Tibial nerve (tissue), 4 donors: ENCODE data around the gene SLC25A4. TPM values are rescaled to one million over a fixed set of nuclear protein-coding genes. Genes with fewer than 3 reads are reported as not detected.

Source experiments
- DNase-seq, 2 donors: peaks; one replicate each; pipeline ENCODE4 v3.0.0-alpha.2; 2019; ENCODE audit warnings: low spot score in 2 of 2
- H3K27ac ChIP-seq, 4 donors: fragments of 200-600 bp; sonication (generic) in 3 of 4; one replicate each; pipeline ENCODE4 v1.5.1; 2017 to 2019; ENCODE audit warnings: mild to moderate bottlenecking in 1 of 4
- H3K27me3 ChIP-seq, 2 donors: fragments of 200-600 bp; sonication (generic) in 1 of 2; one replicate each; pipeline versions ENCODE4 v1.5.1 to v1.6.0; 2017 to 2019
- H3K36me3 ChIP-seq, 3 donors: fragments of 200-600 bp; sonication (generic); one replicate each; pipeline ENCODE4 v1.5.1; 2018 to 2019
- H3K4me1 ChIP-seq, 4 donors: fragments of 200-600 bp; sonication (generic) in 3 of 4; one replicate each; pipeline ENCODE4 v1.5.1; 2017 to 2019
- H3K4me3 ChIP-seq, 4 donors: fragments of 200-600 bp; sonication (generic) in 3 of 4; one replicate each; pipeline ENCODE4 v1.5.1; 2017 to 2019; ENCODE audit warnings: mild to moderate bottlenecking in 1 of 4, moderate library complexity in 1 of 4
- H3K9me3 ChIP-seq, 4 donors: fragments of 200-600 bp; sonication (generic) in 3 of 4; one replicate each; pipeline ENCODE4 v1.5.1; 2017 to 2019
- EP300 ChIP-seq, 2 donors: sonication (generic); formaldehyde crosslinking; IDR thresholded peaks; one replicate each; pipeline ENCODE4 v1.6.1; 2017; ENCODE audit warnings: antibody characterized with exemption in 2 of 2, mild to moderate bottlenecking in 1 of 2
- POLR2A ChIP-seq, 2 donors: fragments of 450-650 bp; IDR thresholded peaks; one replicate each; pipeline ENCODE4 v1.6.1; 2017; ENCODE audit warnings: antibody characterized with exemption in 2 of 2, mild to moderate bottlenecking in 2 of 2, moderate library complexity in 2 of 2
- WGBS, 2 donors: methylation state at CpG; one replicate each; pipeline ENCODE4 v1.1.5; 2018; 5-methylcytosine and 5-hydroxymethylcytosine counted together
- total RNA-seq, 4 donors: library from RNA; depleted of rRNA; stranded (reverse); fragments of >200 nt; gene quantifications; one replicate each; pipeline ENCODE4 v1.1.0, GENCODE V29; 2016
- TF ChIP-seq, protein P1 (sequence below), 5 experiments: fragments of 200-600 bp in 3 of 5; fragments of 450-650 bp in 2 of 5; sonication (generic) in 3 of 5; IDR thresholded peaks; one replicate each; pipeline ENCODE4 v1.5.1; 2016 to 2019; ENCODE audit warnings: antibody characterized with exemption in 5 of 5, mild to moderate bottlenecking in 3 of 5, moderate library complexity in 2 of 5

Gene SLC25A4
- total RNA-seq, 4 donors from 2014 or later: 15.5 to 41.1 (median 24.0) TPM

DNA sequence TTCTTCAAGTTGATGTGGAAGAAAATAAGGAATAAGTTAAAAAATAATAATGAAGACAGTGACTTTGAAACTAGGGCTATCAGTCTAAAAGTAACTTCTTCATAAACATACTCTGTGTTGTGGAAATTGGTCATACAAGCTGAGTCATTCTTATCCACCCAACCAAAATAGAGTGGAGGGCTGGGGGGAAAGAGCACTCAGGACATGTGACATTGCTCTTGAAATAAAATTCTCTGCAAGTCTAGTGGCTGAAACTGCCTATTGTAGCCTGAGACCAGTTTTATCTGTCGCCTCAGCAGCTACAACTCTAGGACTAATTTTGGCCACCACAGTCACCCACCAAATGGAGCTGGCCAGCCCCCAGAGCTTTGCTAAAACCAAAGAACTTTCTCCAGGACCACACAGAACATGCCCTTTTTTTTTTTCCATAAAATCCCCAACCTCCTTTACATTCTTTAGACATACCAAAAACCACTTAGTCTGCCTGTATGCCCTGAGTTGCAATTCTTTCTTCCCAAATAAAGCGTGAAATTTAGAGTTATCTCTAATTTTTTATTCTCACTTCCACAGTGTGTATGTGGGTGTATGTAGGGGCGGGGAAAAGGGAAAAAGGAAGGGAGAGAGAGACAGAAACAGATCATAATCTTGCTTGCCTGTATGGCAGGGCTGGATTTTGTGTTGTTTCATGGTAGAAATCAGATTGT, 23.0 kb upstream of the SLC25A4 start:
- WGBS, 2 donors: 65 to 80% methylated on average over 3 of the region's 3 CpGs

DNA sequence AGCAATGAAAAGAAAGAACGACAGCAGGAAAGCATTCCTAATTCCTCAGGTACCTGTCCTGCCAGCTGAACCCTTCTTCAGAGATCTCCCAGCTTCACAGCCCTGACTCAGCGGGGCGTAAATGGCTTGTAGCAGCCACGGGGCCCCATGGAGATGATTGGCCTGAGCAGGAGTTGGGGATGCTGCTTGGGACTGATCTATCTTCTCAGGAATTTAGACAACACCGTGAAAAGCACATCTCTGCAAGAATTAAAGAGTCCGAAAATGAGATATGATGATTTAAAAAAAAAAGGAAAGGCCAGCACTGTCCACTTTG, 22.5 kb upstream of the SLC25A4 start:
- Histone ChIP-seq H3K27me3 (no peaks in the 10 kb centered on the region), H3K36me3 (no peaks in the 10 kb centered on the region), H3K9me3 (no peaks in the 10 kb centered on the region), H3K4me1 (peaks cover 0 to 9% (median 2%) of the 10 kb centered on the region in 4 donors), H3K4me3 (no peak overlapping the region), H3K27ac (no peak overlapping the region)
- WGBS, 2 donors: 70 to 76% methylated on average over 6 of the region's 6 CpGs
- no peak for DNase-seq
- TF ChIP-seq POLR2A (IDR thresholded peaks at IDR 0.05) (no peak), EP300 (IDR thresholded peaks at IDR 0.05) (no peak)
- TF ChIP-seq, protein P1, sequence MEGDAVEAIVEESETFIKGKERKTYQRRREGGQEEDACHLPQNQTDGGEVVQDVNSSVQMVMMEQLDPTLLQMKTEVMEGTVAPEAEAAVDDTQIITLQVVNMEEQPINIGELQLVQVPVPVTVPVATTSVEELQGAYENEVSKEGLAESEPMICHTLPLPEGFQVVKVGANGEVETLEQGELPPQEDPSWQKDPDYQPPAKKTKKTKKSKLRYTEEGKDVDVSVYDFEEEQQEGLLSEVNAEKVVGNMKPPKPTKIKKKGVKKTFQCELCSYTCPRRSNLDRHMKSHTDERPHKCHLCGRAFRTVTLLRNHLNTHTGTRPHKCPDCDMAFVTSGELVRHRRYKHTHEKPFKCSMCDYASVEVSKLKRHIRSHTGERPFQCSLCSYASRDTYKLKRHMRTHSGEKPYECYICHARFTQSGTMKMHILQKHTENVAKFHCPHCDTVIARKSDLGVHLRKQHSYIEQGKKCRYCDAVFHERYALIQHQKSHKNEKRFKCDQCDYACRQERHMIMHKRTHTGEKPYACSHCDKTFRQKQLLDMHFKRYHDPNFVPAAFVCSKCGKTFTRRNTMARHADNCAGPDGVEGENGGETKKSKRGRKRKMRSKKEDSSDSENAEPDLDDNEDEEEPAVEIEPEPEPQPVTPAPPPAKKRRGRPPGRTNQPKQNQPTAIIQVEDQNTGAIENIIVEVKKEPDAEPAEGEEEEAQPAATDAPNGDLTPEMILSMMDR (IDR thresholded peaks at IDR 0.05): no peak

More for the DNA sequence above, 23.0 kb upstream of the SLC25A4 start:
- Histone ChIP-seq H3K4me1 (peaks cover 0 to 10% (median 2%) of the 10 kb centered on the region in 4 donors), H3K9me3 (no peaks in the 10 kb centered on the region), H3K4me3 (no peak overlapping the region), H3K27me3 (no peaks in the 10 kb centered on the region), H3K36me3 (no peaks in the 10 kb centered on the region), H3K27ac (no peak overlapping the region)
- TF ChIP-seq POLR2A (IDR thresholded peaks at IDR 0.05) (no peak), EP300 (IDR thresholded peaks at IDR 0.05) (no peak)
- TF ChIP-seq, protein P1 (IDR thresholded peaks at IDR 0.05): no peak
- no peak for DNase-seq

DNA sequence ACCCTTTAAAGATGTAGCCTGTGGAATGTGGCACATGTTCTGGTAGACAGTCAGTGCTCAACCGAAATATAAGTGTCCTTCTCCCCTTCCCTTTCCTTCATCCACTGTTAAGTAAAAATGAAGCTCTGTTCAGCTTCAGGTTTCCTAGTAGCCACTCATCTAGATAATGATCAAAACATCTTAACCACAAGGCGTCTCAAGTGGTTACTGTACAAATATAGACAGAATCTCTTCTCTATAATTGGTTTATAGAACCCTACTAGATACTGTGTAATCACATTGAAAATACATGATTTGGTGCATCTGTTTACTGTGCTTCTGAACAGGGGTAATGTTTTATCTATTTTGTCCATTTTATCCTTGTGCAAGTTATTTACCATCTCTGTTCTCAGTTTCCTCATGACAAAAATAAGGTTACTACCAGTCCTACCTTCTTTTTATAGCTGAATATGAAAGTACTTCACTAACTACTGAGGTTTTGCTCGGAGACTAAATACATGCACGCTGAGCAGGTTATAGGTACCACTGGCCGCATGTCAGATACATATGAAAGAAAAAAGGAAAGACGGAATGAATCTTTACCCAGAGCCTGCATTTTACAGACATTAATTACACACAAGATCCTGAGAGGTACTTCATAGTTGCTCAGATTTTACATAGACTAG, 20.3 kb upstream of the SLC25A4 start:
- Histone ChIP-seq H3K27me3 (no peaks in the 10 kb centered on the region), H3K27ac (no peak overlapping the region), H3K36me3 (no peaks in the 10 kb centered on the region), H3K9me3 (no peaks in the 10 kb centered on the region), H3K4me3 (no peak overlapping the region), H3K4me1 (peaks cover 0 to 10% (median 4%) of the 10 kb centered on the region in 4 donors)
- 84 to 89% methylated on average over 6 of the region's 6 CpGs for WGBS, 2 donors
- TF ChIP-seq, protein P1 (IDR thresholded peaks at IDR 0.05): no peak
- TF ChIP-seq POLR2A (IDR thresholded peaks at IDR 0.05) (no peak), EP300 (IDR thresholded peaks at IDR 0.05) (no peak)
- DNase-seq: no peak

DNA sequence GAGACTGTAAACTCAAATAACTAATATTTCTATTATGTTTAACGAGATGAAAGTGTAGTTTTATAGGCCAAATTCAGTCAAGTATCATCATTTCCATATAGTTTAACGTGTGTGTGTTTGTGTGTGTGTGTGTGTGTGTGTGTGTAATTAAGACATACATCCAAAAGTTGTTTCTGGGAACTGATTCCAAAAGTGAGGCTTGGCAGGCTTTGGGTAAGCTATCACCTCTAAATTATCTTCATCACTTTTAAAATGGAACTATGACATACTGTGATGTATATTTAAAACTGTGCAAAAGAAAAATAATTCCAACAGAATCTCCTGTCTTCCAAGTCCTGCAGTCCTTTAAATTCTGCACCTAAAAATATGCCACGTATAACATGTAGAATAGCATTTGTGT, 19.1 kb upstream of the SLC25A4 start:
- H3K4me3 ChIP-seq: no peak overlapping the region
- H3K27ac ChIP-seq: no peak overlapping the region
- H3K27me3 ChIP-seq: peaks cover 0 to 5% of the 10 kb centered on the region in 2 donors
- WGBS, 2 donors: 55 to 68% methylated on average over 3 of the region's 3 CpGs
- no peak for DNase-seq
- H3K4me1 ChIP-seq: peaks cover 0 to 22% (median 8%) of the 10 kb centered on the region in 4 donors
- TF ChIP-seq POLR2A (IDR thresholded peaks at IDR 0.05): no peak
- TF ChIP-seq, protein P1 (IDR thresholded peaks at IDR 0.05): no peak
- no peak for TF ChIP-seq EP300 (IDR thresholded peaks at IDR 0.05)
- no peaks in the 10 kb centered on the region for H3K9me3 ChIP-seq
- no peaks in the 10 kb centered on the region for H3K36me3 ChIP-seq
